ENCODE results near the gene FST. TPM values are rescaled to one million over a fixed set of nuclear protein-coding genes. Genes with fewer than 3 reads are reported as not detected.

Gene FST
- polyA plus RNA-seq, 1 of the 3 experiments (the other 2 are of a cell fraction) = 157 TPM

DNA sequence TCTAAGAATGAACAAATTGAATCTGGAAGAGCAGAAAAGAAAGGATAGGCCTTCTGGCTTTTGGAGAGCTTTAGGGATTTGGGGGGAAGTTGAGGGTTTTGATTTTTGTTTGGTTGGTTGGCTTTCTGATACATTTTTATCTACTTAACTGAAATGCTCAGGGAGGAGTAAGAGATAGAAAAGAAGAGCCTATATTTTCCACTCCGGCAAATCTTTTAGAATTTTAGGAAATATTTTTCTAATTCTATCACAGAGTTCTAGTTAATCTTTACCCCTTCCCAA, 25.8 kb upstream of the FST start:
- no peaks in the 10 kb centered on the region for H3K79me2 ChIP-seq (ENCODE audit: insufficient read depth)

GRCh38 chr5:53456366-53456765, 24.1 kb upstream of the FST start:
- Histone ChIP-seq H3K4me3 (ENCODE audit: low read depth in 2 of 2, low read length in 1 of 2) (no peak overlapping the region), H3K9ac (no peak overlapping the region), H3F3A (replicated peaks; ENCODE audit: insufficient read depth) (no peaks in the 10 kb centered on the region), H3K9me2 (no peaks in the 10 kb centered on the region), H3K27ac (ENCODE audit: low read depth in 2 of 2, low read length in 1 of 2) (no peak overlapping the region), H2AFZ (ENCODE audit: low read depth) (no peak overlapping the region), H3K4me2 (no peak overlapping the region), H3K36me3 (replicated peaks in 1 of 2; ENCODE audit: control insufficient read depth in 1 of 2, insufficient read depth in 2 of 2, low read length in 1 of 2) (peaks cover 0 to 3% of the 10 kb centered on the region in 2 experiments), H3K4me1 (ENCODE audit: control insufficient read depth in 1 of 2, insufficient read depth in 2 of 2, low read depth in 1 of 2, low read length in 1 of 2) (no peaks in the 10 kb centered on the region), H3K9me3 (no peaks in the 10 kb centered on the region), H3K27me3 (ENCODE audit: insufficient read depth) (no peaks in the 10 kb centered on the region), H4K20me1 (ENCODE audit: insufficient read depth) (no peaks in the 10 kb centered on the region), H3K79me2 (ENCODE audit: insufficient read depth) (no peaks in the 10 kb centered on the region)
- ChIA-PET CTCF (no interaction called here), POLR2A (no interaction called here)
- no peak for DNase-seq
- no peak for TF ChIP-seq MXI1 (IDR thresholded peaks at IDR 0.05; ENCODE audit: low read depth, low read length)
- no peak for TF ChIP-seq RFX5 (IDR thresholded peaks at IDR 0.05; ENCODE audit: low read length)
- TF ChIP-seq IRF3 (IDR thresholded peaks at IDR 0.05; ENCODE audit: low read depth, low read length) = no peak
- TF ChIP-seq EZH2phosphoT487 (IDR thresholded peaks at IDR 0.05; ENCODE audit: borderline replicate concordance, low read depth) = no peak
- TF ChIP-seq NFIC (IDR thresholded peaks at IDR 0.05; ENCODE audit: borderline replicate concordance) = no peak
- no peak for TF ChIP-seq FOSL2 (IDR thresholded peaks at IDR 0.05; ENCODE audit: borderline replicate concordance, low read depth)
- TF ChIP-seq YY1 (IDR thresholded peaks at IDR 0.05; ENCODE audit: low read depth) = no peak
- TF ChIP-seq TEAD4 (IDR thresholded peaks at IDR 0.05; ENCODE audit: borderline replicate concordance, insufficient read depth) = no peak
- TF ChIP-seq NRF1 (IDR thresholded peaks at IDR 0.05; ENCODE audit: low read depth, low read length) = no peak
- TF ChIP-seq ZBTB33 (IDR thresholded peaks at IDR 0.05; ENCODE audit: borderline replicate concordance, low read depth) = no peak
- WGBS (ENCODE audit: low lambda C conversion rate) = 18% methylated on average over 2 of the region's 2 CpGs

More for the DNA sequence above, 25.8 kb upstream of the FST start:
- Histone ChIP-seq H3K9me3 (no peaks in the 10 kb centered on the region), H3K9ac (no peak overlapping the region), H3K4me2 (no peak overlapping the region), H2AFZ (ENCODE audit: low read depth) (no peak overlapping the region), H3K9me2 (no peaks in the 10 kb centered on the region), H3K36me3 (replicated peaks in 1 of 2; ENCODE audit: control insufficient read depth in 1 of 2, insufficient read depth in 2 of 2, low read length in 1 of 2) (peaks cover 0 to 3% of the 10 kb centered on the region in 2 experiments), H3F3A (replicated peaks; ENCODE audit: insufficient read depth) (no peaks in the 10 kb centered on the region), H3K27me3 (ENCODE audit: insufficient read depth) (no peaks in the 10 kb centered on the region), H3K4me3 (ENCODE audit: low read depth in 2 of 2, low read length in 1 of 2) (no peak overlapping the region), H3K27ac (ENCODE audit: low read depth in 2 of 2, low read length in 1 of 2) (no peak overlapping the region), H4K20me1 (ENCODE audit: insufficient read depth) (no peaks in the 10 kb centered on the region), H3K4me1 (ENCODE audit: control insufficient read depth in 1 of 2, insufficient read depth in 2 of 2, low read depth in 1 of 2, low read length in 1 of 2) (no peaks in the 10 kb centered on the region)
- WGBS (ENCODE audit: low lambda C conversion rate) = 80% methylated on average over 1 of the region's 1 CpG
- ChIA-PET POLR2A (no interaction called here), CTCF (no interaction called here)
- no peak for TF ChIP-seq IRF3 (IDR thresholded peaks at IDR 0.05; ENCODE audit: low read depth, low read length)
- no peak for TF ChIP-seq FOXJ3 (CRISPR knock-in tag; IDR thresholded peaks at IDR 0.05)
- no peak for TF ChIP-seq RFX5 (IDR thresholded peaks at IDR 0.05; ENCODE audit: low read length)
- TF ChIP-seq TEAD4 (IDR thresholded peaks at IDR 0.05; ENCODE audit: borderline replicate concordance, insufficient read depth) = no peak
- no peak for TF ChIP-seq GABPA (IDR thresholded peaks at IDR 0.05; ENCODE audit: low read depth)
- TF ChIP-seq MXI1 (IDR thresholded peaks at IDR 0.05; ENCODE audit: low read depth, low read length) = no peak
- TF ChIP-seq, protein P1, sequence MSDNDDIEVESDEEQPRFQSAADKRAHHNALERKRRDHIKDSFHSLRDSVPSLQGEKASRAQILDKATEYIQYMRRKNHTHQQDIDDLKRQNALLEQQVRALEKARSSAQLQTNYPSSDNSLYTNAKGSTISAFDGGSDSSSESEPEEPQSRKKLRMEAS (IDR thresholded peaks at IDR 0.05; ENCODE audit: low read depth) = no peak
- no peak for TF ChIP-seq ELF1 (IDR thresholded peaks at IDR 0.05)
- no peak for TF ChIP-seq NFIC (IDR thresholded peaks at IDR 0.05; ENCODE audit: borderline replicate concordance)
- no peak for DNase-seq
